ENCODE measurements around the gene LGALS7B. TPM values are rescaled to one million over a fixed set of nuclear protein-coding genes. Genes with fewer than 3 reads are reported as not detected.

LGALS7B gene
- total and polyA plus RNA-seq, 10 of the 15 experiments (the other 5 are each of a cell fraction or from before 2014, with no cell fraction given), result not detected

- CTCF ChIA-PET, result interaction anchor here (1.5 kb wide), 1 partner anchor 13 kb away, joined by 3 read pairs; no protein-coding TSS in a partner anchor
- Histone ChIP-seq H3K27me3 (replicated peaks in 1 of 2; ENCODE audit: control insufficient read depth in 2 of 2, insufficient read depth in 2 of 2, low read length in 1 of 2) (no peaks in the 10 kb centered on the region), H3K4me2 (ENCODE audit: control insufficient read depth, insufficient read depth) (no peak overlapping the region), H4K20me1 (ENCODE audit: control insufficient read depth, insufficient read depth) (no peaks in the 10 kb centered on the region), H3K27ac (ENCODE audit: control insufficient read depth, insufficient read depth) (no peak overlapping the region), H3K79me2 (ENCODE audit: control insufficient read depth, insufficient read depth, low read length) (no peaks in the 10 kb centered on the region), H3K9me3 (replicated peaks; ENCODE audit: control insufficient read depth, insufficient read depth, low read length) (no peaks in the 10 kb centered on the region), H3K4me1 (ENCODE audit: control insufficient read depth, insufficient read depth, low read length) (no peaks in the 10 kb centered on the region), H3K36me3 (ENCODE audit: control insufficient read depth in 2 of 2, insufficient read depth in 2 of 2, low read length in 1 of 2) (no peaks in the 10 kb centered on the region), H2AFZ (ENCODE audit: control insufficient read depth, low read depth, low read length) (no peak overlapping the region), H3K9ac (ENCODE audit: control insufficient read depth, insufficient read depth, low read length) (no peak overlapping the region), H3K4me3 (no peak overlapping the region)
- RAD21 ChIA-PET (ENCODE audit: unreplicated experiment), result no interaction called here
- BruUV-seq (replicated peaks), result no TSS peak
- TF ChIP-seq MTA3 (IDR thresholded peaks at IDR 0.05; ENCODE audit: borderline replicate concordance, low read length), result no peak
- TF ChIP-seq LARP7 (IDR thresholded peaks at IDR 0.05), result no peak
- no peak for TF ChIP-seq PAX8 (IDR thresholded peaks at IDR 0.05)
- no peak for TF ChIP-seq NFYA (IDR thresholded peaks at IDR 0.05; ENCODE audit: borderline replicate concordance, low read depth, low read length)
- no peak for DNase-seq (ENCODE audit: low read depth, low spot score)
- intact Hi-C loops (cut with micrococcal nuclease; ENCODE audit: unreplicated experiment) (no loop called here), in situ Hi-C loops (cut with MboI) (no loop called here)
- POLR2A ChIA-PET, result no interaction called here
- SMC1A ChIA-PET (ENCODE audit: uncharacterized antibody, unreplicated experiment), result no interaction called here
- no peak for FAIRE-seq
- ATAC-seq, result no peak
- 43% methylated on average over 5 of the region's 5 CpGs for WGBS (ENCODE audit: insufficient coverage, insufficient replicate concordance, low lambda C conversion rate, missing lambda C conversion rate)
Measured at GRCh38 chr19:38800577-38801347, 11.8 kb downstream of the LGALS7B start.

DNA sequence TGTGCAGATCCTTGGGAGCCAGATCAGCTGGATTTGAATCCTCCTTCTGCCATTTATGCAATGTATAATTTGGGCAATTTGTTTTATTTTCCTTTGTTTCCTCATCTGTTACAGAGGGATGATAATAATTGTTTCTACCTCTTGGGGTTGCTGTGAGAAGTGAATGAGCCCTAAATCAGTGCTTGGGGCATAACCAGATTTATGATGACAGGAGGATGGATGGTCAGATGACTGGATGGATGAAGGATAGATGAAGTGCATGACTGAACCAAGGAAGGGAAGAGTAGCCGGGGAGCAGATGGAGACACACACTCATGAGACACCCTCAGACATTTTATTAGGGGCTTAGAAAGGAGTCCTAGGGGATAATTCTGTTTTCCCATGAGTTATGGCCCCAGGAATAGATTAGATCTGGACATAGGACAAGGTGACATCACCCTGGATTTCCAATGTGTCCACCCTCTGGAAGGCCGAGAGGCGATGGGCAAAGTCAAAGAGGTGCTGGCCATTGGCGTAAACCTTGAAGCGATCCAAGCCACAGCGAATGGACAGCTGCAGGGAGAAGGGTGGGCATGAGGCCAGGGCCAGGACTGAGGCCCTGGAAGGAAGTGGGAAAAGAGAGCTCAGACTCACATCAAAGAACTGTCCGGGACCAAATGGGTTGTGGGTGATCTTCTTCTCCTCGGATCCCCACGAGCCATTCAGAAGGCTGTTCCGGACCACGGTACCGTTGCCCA is 12.5 kb downstream of the LGALS7B start:
- Histone ChIP-seq H3K36me3 (ENCODE audit: control insufficient read depth in 2 of 2, insufficient read depth in 2 of 2, low read length in 1 of 2) (no peaks in the 10 kb centered on the region), H2AFZ (ENCODE audit: control insufficient read depth, low read depth, low read length) (no peak overlapping the region), H3K27ac (ENCODE audit: control insufficient read depth, insufficient read depth) (no peak overlapping the region), H3K4me2 (ENCODE audit: control insufficient read depth, insufficient read depth) (no peak overlapping the region), H4K20me1 (ENCODE audit: control insufficient read depth, insufficient read depth) (no peaks in the 10 kb centered on the region), H3K4me3 (no peak overlapping the region), H3K27me3 (replicated peaks in 1 of 2; ENCODE audit: control insufficient read depth in 2 of 2, insufficient read depth in 2 of 2, low read length in 1 of 2) (no peaks in the 10 kb centered on the region), H3K9me3 (replicated peaks; ENCODE audit: control insufficient read depth, insufficient read depth, low read length) (no peaks in the 10 kb centered on the region), H3K79me2 (ENCODE audit: control insufficient read depth, insufficient read depth, low read length) (no peaks in the 10 kb centered on the region), H3K4me1 (ENCODE audit: control insufficient read depth, insufficient read depth, low read length) (no peaks in the 10 kb centered on the region), H3K9ac (ENCODE audit: control insufficient read depth, insufficient read depth, low read length) (no peak overlapping the region)
- DNase-seq (ENCODE audit: low read depth, low spot score), result no peak
- no TSS peak for BruUV-seq (replicated peaks)
- WGBS (ENCODE audit: insufficient coverage, insufficient replicate concordance, low lambda C conversion rate, missing lambda C conversion rate), result 79% methylated on average over 12 of the region's 12 CpGs
- ATAC-seq, result no peak
- in situ Hi-C loops (cut with MboI), result no loop called here
- intact Hi-C loops (cut with micrococcal nuclease; ENCODE audit: unreplicated experiment), result no loop called here
- SMC1A ChIA-PET (ENCODE audit: uncharacterized antibody, unreplicated experiment), result no interaction called here
- no peak for FAIRE-seq
- POLR2A ChIA-PET, result no interaction called here
- RAD21 ChIA-PET (ENCODE audit: unreplicated experiment), result no interaction called here
- CTCF ChIA-PET, result interaction anchor here (1.5 kb wide), 1 partner anchor 12 kb away, joined by 3 read pairs; no protein-coding TSS in a partner anchor
- TF ChIP-seq MEF2B (IDR thresholded peaks at IDR 0.05; ENCODE audit: partially characterized antibody, poor library complexity, severe bottlenecking) (no peak), BACH1 (IDR thresholded peaks at IDR 0.05; ENCODE audit: borderline replicate concordance) (no peak), MXI1 (IDR thresholded peaks at IDR 0.05; ENCODE audit: low read depth, low read length) (no peak), MLLT1 (IDR thresholded peaks at IDR 0.05) (no peak), IKZF2 (IDR thresholded peaks at IDR 0.05) (no peak), ZNF24 (IDR thresholded peaks at IDR 0.05) (no peak)
- TF ChIP-seq, protein P1, sequence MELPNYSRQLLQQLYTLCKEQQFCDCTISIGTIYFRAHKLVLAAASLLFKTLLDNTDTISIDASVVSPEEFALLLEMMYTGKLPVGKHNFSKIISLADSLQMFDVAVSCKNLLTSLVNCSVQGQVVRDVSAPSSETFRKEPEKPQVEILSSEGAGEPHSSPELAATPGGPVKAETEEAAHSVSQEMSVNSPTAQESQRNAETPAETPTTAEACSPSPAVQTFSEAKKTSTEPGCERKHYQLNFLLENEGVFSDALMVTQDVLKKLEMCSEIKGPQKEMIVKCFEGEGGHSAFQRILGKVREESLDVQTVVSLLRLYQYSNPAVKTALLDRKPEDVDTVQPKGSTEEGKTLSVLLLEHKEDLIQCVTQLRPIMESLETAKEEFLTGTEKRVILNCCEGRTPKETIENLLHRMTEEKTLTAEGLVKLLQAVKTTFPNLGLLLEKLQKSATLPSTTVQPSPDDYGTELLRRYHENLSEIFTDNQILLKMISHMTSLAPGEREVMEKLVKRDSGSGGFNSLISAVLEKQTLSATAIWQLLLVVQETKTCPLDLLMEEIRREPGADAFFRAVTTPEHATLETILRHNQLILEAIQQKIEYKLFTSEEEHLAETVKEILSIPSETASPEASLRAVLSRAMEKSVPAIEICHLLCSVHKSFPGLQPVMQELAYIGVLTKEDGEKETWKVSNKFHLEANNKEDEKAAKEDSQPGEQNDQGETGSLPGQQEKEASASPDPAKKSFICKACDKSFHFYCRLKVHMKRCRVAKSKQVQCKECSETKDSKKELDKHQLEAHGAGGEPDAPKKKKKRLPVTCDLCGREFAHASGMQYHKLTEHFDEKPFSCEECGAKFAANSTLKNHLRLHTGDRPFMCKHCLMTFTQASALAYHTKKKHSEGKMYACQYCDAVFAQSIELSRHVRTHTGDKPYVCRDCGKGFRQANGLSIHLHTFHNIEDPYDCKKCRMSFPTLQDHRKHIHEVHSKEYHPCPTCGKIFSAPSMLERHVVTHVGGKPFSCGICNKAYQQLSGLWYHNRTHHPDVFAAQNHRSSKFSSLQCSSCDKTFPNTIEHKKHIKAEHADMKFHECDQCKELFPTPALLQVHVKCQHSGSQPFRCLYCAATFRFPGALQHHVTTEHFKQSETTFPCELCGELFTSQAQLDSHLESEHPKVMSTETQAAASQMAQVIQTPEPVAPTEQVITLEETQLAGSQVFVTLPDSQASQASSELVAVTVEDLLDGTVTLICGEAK (IDR thresholded peaks at IDR 0.05; ENCODE audit: borderline replicate concordance), result no peak

Measured in GM12878 (cell line).